ENCODE data around the gene JCHAIN. TPM values are rescaled to one million over a fixed set of nuclear protein-coding genes. Genes with fewer than 3 reads are reported as not detected.
A peak's percentile ranks its signal among the peaks of the same experiment; 100 is the strongest.

JCHAIN gene
- total and polyA plus RNA-seq, 9 of the 15 experiments (the other 6 are each of a cell fraction or from before 2014, with no cell fraction given), result 0.04 to 0.68 (median 0.26) TPM; not detected in 5

DNA sequence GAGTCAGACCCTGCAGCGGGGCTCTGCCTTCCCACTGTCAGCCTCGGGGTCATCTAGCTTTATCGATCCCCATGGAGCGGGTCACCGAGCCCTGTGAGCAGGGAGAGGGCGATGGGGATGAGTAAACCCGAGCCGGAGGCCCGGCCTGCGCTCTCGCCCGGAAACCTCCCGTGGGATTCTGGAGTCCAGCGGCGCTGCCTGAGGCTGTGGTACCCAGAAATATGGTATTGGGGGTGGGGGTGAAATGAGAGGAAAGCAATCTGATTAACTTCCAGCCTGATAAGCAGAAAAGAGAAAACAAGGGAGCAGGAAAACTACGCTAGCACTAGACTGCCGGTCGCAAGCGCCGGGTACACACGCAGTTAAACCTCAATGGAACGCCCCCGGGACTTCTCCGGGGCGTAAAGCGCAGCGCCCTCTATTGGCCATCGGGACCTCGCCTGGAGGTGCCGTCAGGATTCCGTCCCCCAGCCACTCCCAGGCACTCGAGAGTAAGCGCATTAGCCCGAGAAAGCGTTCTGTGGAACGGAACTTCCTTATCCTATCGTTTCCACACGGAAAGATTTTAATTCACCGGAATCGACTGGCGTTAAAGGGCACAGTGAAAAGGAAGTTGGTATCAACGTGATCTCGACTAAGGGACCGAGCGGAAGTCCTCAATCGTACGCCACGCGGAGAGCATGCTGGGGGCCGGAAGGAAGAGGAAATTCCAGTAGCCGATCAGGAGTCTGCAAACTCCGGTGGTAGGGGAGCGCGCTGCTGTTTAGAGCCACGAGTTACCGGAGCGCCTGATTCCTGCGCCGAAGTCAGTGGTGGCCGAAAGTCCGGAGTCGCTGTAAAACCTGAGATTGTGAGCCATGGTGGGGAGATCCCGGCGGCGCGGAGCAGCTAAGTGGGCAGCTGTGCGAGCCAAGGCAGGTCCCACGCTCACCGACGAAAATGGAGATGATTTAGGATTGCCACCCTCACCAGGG, 21.8 kb upstream of the JCHAIN start, which contains the start of gene UTP3 (continued):
- TF ChIP-seq KLF6 (CRISPR knock-in tag; IDR thresholded peaks at IDR 0.05; ENCODE audit: borderline replicate concordance) (peak; percentile 45; the same call in 1 of the 2 replicates), EHMT2 (IDR thresholded peaks at IDR 0.05) (peak; percentile 49), HMG20A (CRISPR knock-in tag; conservative IDR thresholded peaks at IDR 0.05) (no peak), CBX3 (IDR thresholded peaks at IDR 0.05; ENCODE audit: borderline replicate concordance in 1 of 2, low read length in 2 of 2) (peak in 1 of 2 experiments; percentile 98; a peak in 2 of 3 replicates), MCM2 (IDR thresholded peaks at IDR 0.05; ENCODE audit: low read depth) (no peak), MCM3 (IDR thresholded peaks at IDR 0.05) (no peak), SMAD3 (CRISPR knock-in tag; conservative IDR thresholded peaks at IDR 0.05) (0 out of 2 replicates have a peak, but pooled peaks have one; percentile 56), STAG1 (CRISPR knock-in tag; IDR thresholded peaks at IDR 0.05; ENCODE audit: borderline replicate concordance) (no peak), MYBL2 (IDR thresholded peaks at IDR 0.05; ENCODE audit: low read depth) (no peak), MYBL2 (CRISPR knock-in tag; IDR thresholded peaks at IDR 0.05; ENCODE audit: borderline replicate concordance) (no peak), RHOXF2B (CRISPR knock-in tag; conservative IDR thresholded peaks at IDR 0.05) (no peak), ZNF444 (CRISPR knock-in tag; IDR thresholded peaks at IDR 0.05) (no peak)
- TF ChIP-seq, protein P1, sequence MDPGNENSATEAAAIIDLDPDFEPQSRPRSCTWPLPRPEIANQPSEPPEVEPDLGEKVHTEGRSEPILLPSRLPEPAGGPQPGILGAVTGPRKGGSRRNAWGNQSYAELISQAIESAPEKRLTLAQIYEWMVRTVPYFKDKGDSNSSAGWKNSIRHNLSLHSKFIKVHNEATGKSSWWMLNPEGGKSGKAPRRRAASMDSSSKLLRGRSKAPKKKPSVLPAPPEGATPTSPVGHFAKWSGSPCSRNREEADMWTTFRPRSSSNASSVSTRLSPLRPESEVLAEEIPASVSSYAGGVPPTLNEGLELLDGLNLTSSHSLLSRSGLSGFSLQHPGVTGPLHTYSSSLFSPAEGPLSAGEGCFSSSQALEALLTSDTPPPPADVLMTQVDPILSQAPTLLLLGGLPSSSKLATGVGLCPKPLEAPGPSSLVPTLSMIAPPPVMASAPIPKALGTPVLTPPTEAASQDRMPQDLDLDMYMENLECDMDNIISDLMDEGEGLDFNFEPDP (CRISPR knock-in tag; IDR thresholded peaks at IDR 0.05), result 0 out of 2 replicates have a peak, but pooled peaks have one; percentile 31
- TF ChIP-seq, protein P2, sequence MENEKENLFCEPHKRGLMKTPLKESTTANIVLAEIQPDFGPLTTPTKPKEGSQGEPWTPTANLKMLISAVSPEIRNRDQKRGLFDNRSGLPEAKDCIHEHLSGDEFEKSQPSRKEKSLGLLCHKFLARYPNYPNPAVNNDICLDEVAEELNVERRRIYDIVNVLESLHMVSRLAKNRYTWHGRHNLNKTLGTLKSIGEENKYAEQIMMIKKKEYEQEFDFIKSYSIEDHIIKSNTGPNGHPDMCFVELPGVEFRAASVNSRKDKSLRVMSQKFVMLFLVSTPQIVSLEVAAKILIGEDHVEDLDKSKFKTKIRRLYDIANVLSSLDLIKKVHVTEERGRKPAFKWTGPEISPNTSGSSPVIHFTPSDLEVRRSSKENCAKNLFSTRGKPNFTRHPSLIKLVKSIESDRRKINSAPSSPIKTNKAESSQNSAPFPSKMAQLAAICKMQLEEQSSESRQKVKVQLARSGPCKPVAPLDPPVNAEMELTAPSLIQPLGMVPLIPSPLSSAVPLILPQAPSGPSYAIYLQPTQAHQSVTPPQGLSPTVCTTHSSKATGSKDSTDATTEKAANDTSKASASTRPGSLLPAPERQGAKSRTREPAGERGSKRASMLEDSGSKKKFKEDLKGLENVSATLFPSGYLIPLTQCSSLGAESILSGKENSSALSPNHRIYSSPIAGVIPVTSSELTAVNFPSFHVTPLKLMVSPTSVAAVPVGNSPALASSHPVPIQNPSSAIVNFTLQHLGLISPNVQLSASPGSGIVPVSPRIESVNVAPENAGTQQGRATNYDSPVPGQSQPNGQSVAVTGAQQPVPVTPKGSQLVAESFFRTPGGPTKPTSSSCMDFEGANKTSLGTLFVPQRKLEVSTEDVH (IDR thresholded peaks at IDR 0.05; ENCODE audit: low read depth, partially characterized antibody), result peak; percentile 96
- TF ChIP-seq, protein P3, sequence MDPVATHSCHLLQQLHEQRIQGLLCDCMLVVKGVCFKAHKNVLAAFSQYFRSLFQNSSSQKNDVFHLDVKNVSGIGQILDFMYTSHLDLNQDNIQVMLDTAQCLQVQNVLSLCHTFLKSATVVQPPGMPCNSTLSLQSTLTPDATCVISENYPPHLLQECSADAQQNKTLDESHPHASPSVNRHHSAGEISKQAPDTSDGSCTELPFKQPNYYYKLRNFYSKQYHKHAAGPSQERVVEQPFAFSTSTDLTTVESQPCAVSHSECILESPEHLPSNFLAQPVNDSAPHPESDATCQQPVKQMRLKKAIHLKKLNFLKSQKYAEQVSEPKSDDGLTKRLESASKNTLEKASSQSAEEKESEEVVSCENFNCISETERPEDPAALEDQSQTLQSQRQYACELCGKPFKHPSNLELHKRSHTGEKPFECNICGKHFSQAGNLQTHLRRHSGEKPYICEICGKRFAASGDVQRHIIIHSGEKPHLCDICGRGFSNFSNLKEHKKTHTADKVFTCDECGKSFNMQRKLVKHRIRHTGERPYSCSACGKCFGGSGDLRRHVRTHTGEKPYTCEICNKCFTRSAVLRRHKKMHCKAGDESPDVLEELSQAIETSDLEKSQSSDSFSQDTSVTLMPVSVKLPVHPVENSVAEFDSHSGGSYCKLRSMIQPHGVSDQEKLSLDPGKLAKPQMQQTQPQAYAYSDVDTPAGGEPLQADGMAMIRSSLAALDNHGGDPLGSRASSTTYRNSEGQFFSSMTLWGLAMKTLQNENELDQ (CRISPR knock-in tag; IDR thresholded peaks at IDR 0.05; ENCODE audit: borderline replicate concordance), result no peak
- TF ChIP-seq, protein P4, sequence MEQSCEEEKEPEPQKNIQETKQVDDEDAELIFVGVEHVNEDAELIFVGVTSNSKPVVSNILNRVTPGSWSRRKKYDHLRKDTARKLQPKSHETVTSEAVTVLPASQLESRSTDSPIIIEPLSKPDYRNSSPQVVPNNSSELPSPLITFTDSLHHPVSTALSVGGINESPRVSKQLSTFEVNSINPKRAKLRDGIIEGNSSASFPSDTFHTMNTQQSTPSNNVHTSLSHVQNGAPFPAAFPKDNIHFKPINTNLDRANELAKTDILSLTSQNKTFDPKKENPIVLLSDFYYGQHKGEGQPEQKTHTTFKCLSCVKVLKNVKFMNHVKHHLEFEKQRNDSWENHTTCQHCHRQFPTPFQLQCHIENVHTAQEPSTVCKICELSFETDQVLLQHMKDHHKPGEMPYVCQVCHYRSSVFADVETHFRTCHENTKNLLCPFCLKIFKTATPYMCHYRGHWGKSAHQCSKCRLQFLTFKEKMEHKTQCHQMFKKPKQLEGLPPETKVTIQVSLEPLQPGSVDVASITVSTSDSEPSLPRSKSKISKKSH (CRISPR knock-in tag; IDR thresholded peaks at IDR 0.05), result no peak
